Effector CD8-positive, alpha-beta T cell (primary cell): ENCODE measurements around the gene ZP4.

Source experiments
- DNase-seq: peaks from one replicate; lab custom pipeline; 2025; lab: John Stamatoyannopoulos, UW
- total RNA-seq, 4 experiments: gene quantifications; one replicate each; lab custom pipeline; 2026; lab: John Stamatoyannopoulos, UW

Gene ZP4
- total RNA-seq: 0 reads per million in 4 experiments

- DNase-seq: no peak
Measured at GRCh38 chr1:237890822-237891221, at the start of gene ZP4. ZP4 (minus strand) TSS chr1:237890922; CDS start chr1:237890635, 287 bp downstream.

- DNase-seq: no peak
Measured at GRCh38 chr1:237938553-237938952, 47.8 kb upstream of the ZP4 start.

GRCh38 chr1:237938068-237938467, 47.3 kb upstream of the ZP4 start:
- DNase-seq: no peak

GRCh38 chr1:237932816-237933215, 42.1 kb upstream of the ZP4 start:
- no peak for DNase-seq

- DNase-seq: no peak
Measured at GRCh38 chr1:237931581-237931980, 40.9 kb upstream of the ZP4 start.

- no peak for DNase-seq
Measured at GRCh38 chr1:237927198-237927597, 36.5 kb upstream of the ZP4 start.

GRCh38 chr1:237921306-237921705, 30.6 kb upstream of the ZP4 start:
- DNase-seq: no peak

- no peak for DNase-seq
Measured at GRCh38 chr1:237913345-237913744, 22.6 kb upstream of the ZP4 start.

GRCh38 chr1:237911911-237912310, 21.2 kb upstream of the ZP4 start:
- no peak for DNase-seq

GRCh38 chr1:237910834-237911233, 20.1 kb upstream of the ZP4 start:
- no peak for DNase-seq

GRCh38 chr1:237903961-237904360, 13.2 kb upstream of the ZP4 start:
- DNase-seq: no peak

- no peak for DNase-seq
Measured at GRCh38 chr1:237902960-237903743, 12.4 kb upstream of the ZP4 start.

- no peak for DNase-seq
Measured at GRCh38 chr1:237901299-237901934, 10.7 kb upstream of the ZP4 start.

GRCh38 chr1:237895630-237896029, 4.9 kb upstream of the ZP4 start:
- no peak for DNase-seq

- DNase-seq: no peak
Measured at GRCh38 chr1:237894131-237894530, 3.4 kb upstream of the ZP4 start.

- DNase-seq: no peak
Measured at GRCh38 chr1:237891979-237892378, 1.3 kb upstream of the ZP4 start.

- no peak for DNase-seq
Measured at GRCh38 chr1:237891266-237891665, 544 bp upstream of the ZP4 start.

GRCh38 chr1:237890416-237890815, 306 bp downstream of the ZP4 start:
- no peak for DNase-seq

- DNase-seq: no peak
Measured at GRCh38 chr1:237888143-237888542, 2.6 kb downstream of the ZP4 start.

- DNase-seq: no peak
Measured at GRCh38 chr1:237887542-237887941, 3.2 kb downstream of the ZP4 start.

GRCh38 chr1:237884237-237884636, 6.5 kb downstream of the ZP4 start:
- DNase-seq: no peak

- no peak for DNase-seq
Measured at GRCh38 chr1:237879195-237879594, 11.5 kb downstream of the ZP4 start.

- DNase-seq: no peak
Measured at GRCh38 chr1:237878406-237878805, 12.3 kb downstream of the ZP4 start.

- DNase-seq: no peak
Measured at GRCh38 chr1:237877631-237878030, 13.1 kb downstream of the ZP4 start.
